ENCODE measurements around the gene STK25.

The STK25 gene

GRCh38 chr2:241492174-241492565, 16.2 kb downstream of the STK25 start:
- no peak for DNase-seq

GRCh38 chr2:241491549-241492173, 16.7 kb downstream of the STK25 start:
- no peak for DNase-seq

GRCh38 chr2:241490825-241491506, 17.4 kb downstream of the STK25 start:
- DNase-seq = no peak

- no peak for DNase-seq
Observed at GRCh38 chr2:241489733-241490680, 18.4 kb downstream of the STK25 start.

GRCh38 chr2:241489088-241489487, 19.3 kb downstream of the STK25 start:
- DNase-seq = no peak

- DNase-seq = no peak
Observed at GRCh38 chr2:241485172-241485911, 23.0 kb downstream of the STK25 start.

- no peak for DNase-seq
Observed at GRCh38 chr2:241483305-241483704, 25.1 kb downstream of the STK25 start.

- no peak for DNase-seq
Observed at GRCh38 chr2:241482126-241482955, 26.0 kb downstream of the STK25 start.

- no peak for DNase-seq
Observed at GRCh38 chr2:241481687-241482086, 26.7 kb downstream of the STK25 start.

- no peak for DNase-seq
Observed at GRCh38 chr2:241479026-241479898, 29.1 kb downstream of the STK25 start.

- no peak for DNase-seq
Observed at GRCh38 chr2:241478166-241478565, 30.2 kb downstream of the STK25 start.

- DNase-seq = no peak
Observed at GRCh38 chr2:241475267-241475666, 33.1 kb downstream of the STK25 start.

GRCh38 chr2:241473399-241473798, 35.0 kb downstream of the STK25 start:
- no peak for DNase-seq

- DNase-seq = no peak
Observed at GRCh38 chr2:241469746-241470145, 38.6 kb downstream of the STK25 start.

- DNase-seq = no peak
Observed at GRCh38 chr2:241468476-241468781, 40.0 kb downstream of the STK25 start.

- no peak for DNase-seq
Observed at GRCh38 chr2:241467777-241468475, 40.5 kb downstream of the STK25 start.

- DNase-seq = no peak
Observed at GRCh38 chr2:241466230-241466629, 42.2 kb downstream of the STK25 start.

GRCh38 chr2:241465543-241465942, 42.8 kb downstream of the STK25 start:
- DNase-seq = no peak

GRCh38 chr2:241463276-241464135, 44.9 kb downstream of the STK25 start:
- no peak for DNase-seq

Measured in activated CD4-positive, CD25-positive, alpha-beta regulatory T cell (primary cell).